Neural progenitor cell (in vitro differentiated cells): Measurements from ENCODE around the gene CTNNA1. TPM values are rescaled to one million over a fixed set of nuclear protein-coding genes. Genes with fewer than 3 reads are reported as not detected.
A peak's percentile ranks its signal among the peaks of the same experiment; 100 is the strongest.

ENCODE experiments used
- DNase-seq: peaks from one replicate; pipeline ENCODE4 v3.0.0-alpha.2; 2016; ENCODE audit warnings: low spot score
- H2AFZ ChIP-seq: fragments of 200-600 bp; sonication (generic); replicated peaks from 2 replicates; pipeline ENCODE4 v1.6.1; 2016; ENCODE audit warnings: antibody characterized with exemption
- H3F3A ChIP-seq: fragments of 200-600 bp; sonication (generic); 2 replicates; pipeline ENCODE4 v1.6.1; 2016; ENCODE audit warnings: antibody characterized with exemption, low read depth
- H3K27ac ChIP-seq: fragments of 200-600 bp; sonication (generic); 2 replicates; pipeline ENCODE4 v1.5.1; 2016; ENCODE audit warnings: mild to moderate bottlenecking
- H3K27me3 ChIP-seq: fragments of 200-600 bp; sonication (generic); 2 replicates; pipeline ENCODE4 v1.6.1; 2016; ENCODE audit warnings: mild to moderate bottlenecking, moderate library complexity
- H3K36me3 ChIP-seq: fragments of 200-600 bp; sonication (generic); 2 replicates; pipeline ENCODE4 v1.5.1; 2016
- H3K4me1 ChIP-seq: fragments of 200-600 bp; sonication (generic); 2 replicates; pipeline ENCODE4 v1.6.1; 2016; ENCODE audit warnings: mixed run types
- H3K4me2 ChIP-seq: fragments of 200-600 bp; sonication (generic); 2 replicates; pipeline ENCODE4 v1.6.1; 2016
- H3K4me3 ChIP-seq: fragments of 200-600 bp; sonication (generic); 2 replicates; pipeline ENCODE4 v1.5.1; 2016
- H3K79me2 ChIP-seq: fragments of 200-600 bp; sonication (generic); 2 replicates; pipeline ENCODE4 v1.6.1; 2016; ENCODE audit warnings: low read depth
- H3K9ac ChIP-seq: fragments of 200-600 bp; sonication (generic); 2 replicates; pipeline ENCODE4 v1.6.1; 2016
- H3K9me3 ChIP-seq: fragments of 200-600 bp; sonication (generic); 2 replicates; pipeline ENCODE4 v1.5.1; 2016; ENCODE audit warnings: low read depth
- H4K20me1 ChIP-seq: fragments of 200-600 bp; sonication (generic); 2 replicates; pipeline ENCODE4 v1.6.1; 2016; ENCODE audit warnings: low read depth
- H3K27ac Mint-ChIP-seq: 3 replicates; pipeline ENCODE4 v1.8.0; 2021; ENCODE audit warnings: mixed read lengths
- H3K27me3 Mint-ChIP-seq: 2 replicates; pipeline ENCODE4 v1.8.0; 2022; ENCODE audit warnings: low read depth, mild to moderate bottlenecking, inconsistent platforms, moderate library complexity, mixed read lengths; ENCODE audit not compliant: insufficient read depth
- H3K36me3 Mint-ChIP-seq: 3 replicates; pipeline ENCODE4 v1.8.0; 2021; ENCODE audit warnings: mixed read lengths
- H3K4me1 Mint-ChIP-seq: 3 replicates; pipeline ENCODE4 v1.8.0; 2021; ENCODE audit warnings: mixed read lengths
- H3K4me3 Mint-ChIP-seq: 3 replicates; pipeline ENCODE4 v1.8.0; 2021; ENCODE audit warnings: mild to moderate bottlenecking, moderate library complexity, mixed read lengths
- H3K9me3 Mint-ChIP-seq: 3 replicates; pipeline ENCODE4 v1.8.0; 2020; ENCODE audit warnings: mixed read lengths
- CTCF ChIP-seq: fragments of 200-600 bp; sonication (generic); IDR thresholded peaks from 2 replicates; pipeline ENCODE4 v1.5.1; 2017; ENCODE audit warnings: antibody characterized with exemption, mild to moderate bottlenecking
- EZH2 ChIP-seq: fragments of 200-600 bp; sonication (generic); IDR thresholded peaks from 2 replicates; pipeline ENCODE4 v1.6.1; 2017; ENCODE audit warnings: antibody characterized with exemption, mild to moderate bottlenecking, moderate library complexity
- EZH2phosphoT487 ChIP-seq: fragments of 200-600 bp; sonication (generic); IDR thresholded peaks from 2 replicates; pipeline ENCODE4 v1.6.1; 2017; ENCODE audit warnings: antibody characterized with exemption
- total RNA-seq: library from RNA; depleted of rRNA; stranded (reverse); fragments of >200 nt; gene quantifications from 2 replicates; pipeline ENCODE4 v1.2.3, GENCODE V29; 2015; ENCODE audit warnings: low replicate concordance

The CTNNA1 gene
- total RNA-seq, 1 donor from 2014 or later: 305 TPM

GRCh38 chr5:138869038-138869437 is 115.8 kb downstream of the CTNNA1 start:
- Mint-ChIP-seq H3K36me3 (peaks cover 17% of the 10 kb centered on the region), H3K4me3 (no peak overlapping the region), H3K27me3 (no peaks in the 10 kb centered on the region), H3K9me3 (peaks cover under 1% of the 10 kb centered on the region), H3K4me1 (peaks cover 56% of the 10 kb centered on the region), H3K27ac (no peak overlapping the region)
- Histone ChIP-seq H3K9me3 (no peaks in the 10 kb centered on the region), H3K79me2 (peaks cover 90% of the 10 kb centered on the region), H3K36me3 (no peaks in the 10 kb centered on the region), H3K27me3 (no peaks in the 10 kb centered on the region), H3K9ac (no peak overlapping the region), H3K4me3 (no peak overlapping the region), H3K4me2 (no peak overlapping the region), H3F3A (peaks cover 27% of the 10 kb centered on the region), H3K27ac (no peak overlapping the region), H2AFZ (no peak overlapping the region), H4K20me1 (peaks cover 59% of the 10 kb centered on the region), H3K4me1 (peaks cover 48% of the 10 kb centered on the region)
- no peak for DNase-seq
- TF ChIP-seq EZH2phosphoT487 (no peak), EZH2 (no peak), CTCF (no peak)

GRCh38 chr5:138869763-138870500 is 116.7 kb downstream of the CTNNA1 start:
- peaks cover 65% of the 10 kb centered on the region for H3K4me1 Mint-ChIP-seq
- Histone ChIP-seq H4K20me1 (peaks cover 67% of the 10 kb centered on the region), H3K9ac (no peak overlapping the region), H3K36me3 (no peaks in the 10 kb centered on the region), H3K4me2 (peak overlapping the region; percentile 62), H3K27ac (peak overlapping the region; percentile 54), H3K4me3 (no peak overlapping the region), H2AFZ (no peak overlapping the region), H3F3A (peaks cover 27% of the 10 kb centered on the region), H3K9me3 (no peaks in the 10 kb centered on the region), H3K79me2 (peaks cover 93% of the 10 kb centered on the region), H3K4me1 (peaks cover 57% of the 10 kb centered on the region), H3K27me3 (no peaks in the 10 kb centered on the region)
- no peak overlapping the region for H3K4me3 Mint-ChIP-seq
- peaks cover 11% of the 10 kb centered on the region for H3K36me3 Mint-ChIP-seq
- H3K27ac Mint-ChIP-seq: peak overlapping the region; percentile 52
- DNase-seq: no peak
- no peaks in the 10 kb centered on the region for H3K9me3 Mint-ChIP-seq
- H3K27me3 Mint-ChIP-seq: no peaks in the 10 kb centered on the region
- TF ChIP-seq EZH2 (no peak), EZH2phosphoT487 (no peak), CTCF (no peak)

- H3K4me3 ChIP-seq: no peak overlapping the region
- H3K27me3 Mint-ChIP-seq: no peaks in the 10 kb centered on the region
Observed at GRCh38 chr5:138870611-138871010, 117.4 kb downstream of the CTNNA1 start.

More at GRCh38 chr5:138870611-138871010, 117.4 kb downstream of the CTNNA1 start:
- Mint-ChIP-seq H3K9me3 (no peaks in the 10 kb centered on the region), H3K4me3 (no peak overlapping the region), H3K4me1 (peaks cover 71% of the 10 kb centered on the region), H3K36me3 (peaks cover 6% of the 10 kb centered on the region), H3K27ac (no peak overlapping the region)
- H3K9ac ChIP-seq: no peak overlapping the region
- peak; percentile 18 for DNase-seq
- peaks cover 93% of the 10 kb centered on the region for H3K79me2 ChIP-seq
- H3K9me3 ChIP-seq: no peaks in the 10 kb centered on the region
- H3K36me3 ChIP-seq: no peaks in the 10 kb centered on the region
- H3F3A ChIP-seq: peaks cover 30% of the 10 kb centered on the region
- H3K27me3 ChIP-seq: no peaks in the 10 kb centered on the region
- H3K4me2 ChIP-seq: peak overlapping the region; percentile 62
- peaks cover 64% of the 10 kb centered on the region for H3K4me1 ChIP-seq
- H2AFZ ChIP-seq: no peak overlapping the region
- TF ChIP-seq EZH2 (no peak), CTCF (no peak), EZH2phosphoT487 (no peak)
- peaks cover 74% of the 10 kb centered on the region for H4K20me1 ChIP-seq
- peak overlapping the region; percentile 54 for H3K27ac ChIP-seq
